SK-N-SH treated with all-trans-retinoic acid at 6 μM for 48 hours (cell line): Measurements from ENCODE around the gene MUC20.
"Not testable (repeated sequence)": the region's sequence is repeated elsewhere in the genome, so short reads cannot be mapped to it uniquely, and the experiment has no call there.

ENCODE experiments used
- ATAC-seq: fragments of 200-7000 bp; cut with Tn5 transposase; 3 replicates; pipeline ENCODE4 v1.9.1; 2020; ENCODE audit warnings: mild to moderate bottlenecking, moderate library complexity

MUC20 gene, protein sequence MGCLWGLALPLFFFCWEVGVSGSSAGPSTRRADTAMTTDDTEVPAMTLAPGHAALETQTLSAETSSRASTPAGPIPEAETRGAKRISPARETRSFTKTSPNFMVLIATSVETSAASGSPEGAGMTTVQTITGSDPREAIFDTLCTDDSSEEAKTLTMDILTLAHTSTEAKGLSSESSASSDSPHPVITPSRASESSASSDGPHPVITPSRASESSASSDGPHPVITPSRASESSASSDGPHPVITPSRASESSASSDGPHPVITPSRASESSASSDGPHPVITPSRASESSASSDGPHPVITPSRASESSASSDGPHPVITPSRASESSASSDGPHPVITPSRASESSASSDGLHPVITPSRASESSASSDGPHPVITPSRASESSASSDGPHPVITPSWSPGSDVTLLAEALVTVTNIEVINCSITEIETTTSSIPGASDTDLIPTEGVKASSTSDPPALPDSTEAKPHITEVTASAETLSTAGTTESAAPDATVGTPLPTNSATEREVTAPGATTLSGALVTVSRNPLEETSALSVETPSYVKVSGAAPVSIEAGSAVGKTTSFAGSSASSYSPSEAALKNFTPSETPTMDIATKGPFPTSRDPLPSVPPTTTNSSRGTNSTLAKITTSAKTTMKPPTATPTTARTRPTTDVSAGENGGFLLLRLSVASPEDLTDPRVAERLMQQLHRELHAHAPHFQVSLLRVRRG

DNA sequence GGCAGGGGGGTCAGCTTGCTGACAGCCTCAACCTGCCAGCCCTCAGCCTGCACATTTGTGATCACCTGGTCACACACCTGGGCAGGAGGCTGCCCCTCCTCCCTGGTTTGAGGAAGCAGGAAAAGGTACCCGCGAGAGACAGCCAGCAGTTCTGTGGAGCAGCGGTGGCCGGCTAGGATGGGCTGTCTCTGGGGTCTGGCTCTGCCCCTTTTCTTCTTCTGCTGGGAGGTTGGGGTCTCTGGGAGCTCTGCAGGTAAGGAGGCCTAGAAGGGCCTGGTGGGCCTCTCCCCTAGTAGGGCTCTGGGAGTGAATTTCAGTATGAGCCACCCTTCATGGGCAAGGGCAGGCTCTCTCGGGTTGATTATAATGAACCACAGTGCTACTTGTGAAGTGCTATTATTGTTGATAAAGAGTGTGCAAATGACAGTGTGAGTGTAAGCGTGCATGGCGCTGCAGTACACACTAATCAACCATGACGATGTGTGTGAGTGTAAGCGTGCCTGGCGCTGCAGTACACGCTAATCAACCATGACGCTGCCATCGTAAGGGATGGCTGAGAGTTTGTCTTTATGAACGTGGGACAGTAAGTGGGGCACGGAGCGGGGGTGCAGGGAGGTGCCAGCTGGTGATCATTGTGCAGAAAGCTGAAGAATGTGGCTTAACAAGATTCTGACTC, at the start of gene MUC20:
Gene MUC20 (plus strand): TSS at position 148 of the 676 bp plus-strand sequence. CDS start 30 bp downstream, at position 178.
- not testable (repeated sequence) for ATAC-seq

DNA sequence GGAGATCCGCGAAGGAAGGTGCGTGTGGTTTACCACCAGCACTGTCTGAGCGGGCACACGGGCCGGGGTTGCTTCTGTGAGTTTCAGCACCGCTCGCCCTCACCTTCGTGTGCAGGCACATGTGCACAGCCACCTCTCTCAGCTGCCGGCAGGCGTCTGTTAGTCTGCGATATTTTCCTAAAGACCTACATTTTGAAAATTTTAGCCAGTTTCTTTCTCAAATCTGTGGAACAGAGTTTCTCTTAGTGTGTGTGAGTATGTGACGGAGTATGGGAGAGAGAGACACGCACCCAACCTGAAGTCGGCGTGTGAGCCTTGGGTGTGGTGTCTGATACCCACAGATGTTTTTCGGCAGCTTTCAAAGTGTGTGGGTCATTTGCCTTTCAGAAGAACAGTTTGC, 49.5 kb upstream of the MUC20 start:
- ATAC-seq = not testable (repeated sequence)

DNA sequence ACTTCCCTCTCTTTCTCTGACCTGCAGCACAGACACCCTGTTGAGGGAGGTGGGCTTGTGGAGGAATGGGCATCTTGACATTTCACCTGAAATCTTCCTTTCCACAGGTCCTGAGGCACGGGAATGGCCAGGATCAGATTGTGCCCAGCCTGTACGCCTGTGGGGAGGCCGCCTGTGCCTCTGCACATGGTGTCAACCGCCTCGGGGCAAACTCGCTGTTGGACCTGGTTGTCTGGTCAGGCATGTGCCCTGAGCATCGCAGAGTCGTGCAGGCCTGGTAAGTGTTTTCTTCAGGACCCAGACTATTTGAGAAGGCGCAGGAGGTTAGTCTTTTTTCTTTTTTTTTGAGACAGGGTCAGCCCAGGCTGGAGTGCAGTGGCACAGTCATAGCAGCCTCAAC, 47.1 kb upstream of the MUC20 start:
- not testable (repeated sequence) for ATAC-seq

DNA sequence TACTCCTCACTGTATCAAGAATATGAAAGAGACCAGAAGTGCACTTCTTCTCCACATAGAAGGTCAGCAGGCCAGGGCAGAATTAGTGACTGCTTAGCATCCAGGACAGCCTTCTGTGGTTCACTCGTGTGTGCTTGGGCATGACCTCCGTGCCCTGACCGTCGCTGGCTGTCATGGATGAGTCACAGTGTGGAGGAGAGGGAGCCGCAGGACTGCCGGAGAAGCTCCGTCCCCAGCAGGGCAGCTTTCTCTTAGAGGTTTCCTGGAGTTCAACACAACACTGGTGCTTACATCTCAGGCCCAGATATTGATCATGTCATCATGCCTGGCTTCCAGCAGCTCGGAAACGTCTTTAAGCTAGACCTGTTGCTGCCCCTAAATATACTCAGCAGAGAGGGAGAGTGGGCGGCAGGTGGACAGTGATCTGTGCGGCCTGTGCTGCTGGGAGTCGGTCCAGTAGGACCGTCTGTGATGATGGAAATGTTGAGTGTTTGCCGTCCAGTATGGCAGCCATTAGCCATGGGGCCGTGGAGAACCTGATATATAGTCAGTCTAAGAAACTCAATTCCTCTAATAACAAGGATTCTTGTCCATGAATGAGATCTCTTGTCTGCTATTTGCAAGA, 42.3 kb upstream of the MUC20 start:
- ATAC-seq = not testable (repeated sequence)

DNA sequence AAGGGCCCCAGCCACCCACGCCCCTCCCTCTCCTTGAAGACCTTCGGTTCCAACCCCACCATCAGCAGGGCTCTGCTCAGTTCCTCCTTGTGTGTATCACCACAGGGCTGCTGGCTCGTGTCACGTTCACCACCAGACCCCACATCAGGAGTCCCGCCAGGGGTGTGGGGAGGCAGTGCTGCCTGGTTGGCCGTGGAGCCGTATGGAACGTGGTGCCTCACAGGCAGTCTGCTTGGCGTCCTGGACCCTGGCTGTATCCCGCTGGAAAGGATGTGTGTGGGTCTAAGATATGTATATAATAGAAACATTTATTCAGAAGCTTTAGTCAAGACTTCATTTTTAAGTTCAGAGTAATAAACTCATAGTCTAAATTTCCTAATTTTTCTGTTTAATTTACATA, 40.1 kb upstream of the MUC20 start:
- not testable (repeated sequence) for ATAC-seq

DNA sequence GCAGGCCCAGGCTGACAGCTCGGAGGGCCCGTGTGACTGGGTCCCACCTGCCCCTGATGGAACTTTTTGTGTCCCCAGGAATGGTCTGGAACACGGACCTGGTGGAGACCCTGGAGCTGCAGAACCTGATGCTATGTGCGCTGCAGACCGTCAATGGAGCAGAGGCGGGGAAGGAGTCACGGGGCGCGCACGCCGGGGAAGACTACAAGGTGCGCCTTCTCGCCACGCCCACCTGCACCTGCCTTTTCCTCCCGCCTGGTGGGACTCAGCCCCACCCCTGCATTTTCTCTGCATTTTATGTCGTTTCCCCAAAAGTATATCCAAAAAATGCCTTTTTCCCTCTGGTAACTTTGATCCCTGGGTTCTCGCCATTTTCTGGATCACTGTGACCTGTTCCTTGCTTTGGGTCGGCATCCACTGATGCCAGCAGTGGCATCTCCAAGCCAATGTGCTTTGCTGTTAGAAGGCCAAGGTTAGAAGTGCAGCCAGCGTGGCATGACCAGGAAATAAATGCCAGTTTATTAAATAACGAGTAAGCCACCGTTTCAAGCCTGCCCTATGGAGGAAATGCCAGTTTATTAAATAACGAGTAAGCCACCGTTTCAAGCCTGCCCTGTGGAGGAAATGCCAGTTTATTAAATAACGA, 39.2 kb upstream of the MUC20 start:
- not testable (repeated sequence) for ATAC-seq

DNA sequence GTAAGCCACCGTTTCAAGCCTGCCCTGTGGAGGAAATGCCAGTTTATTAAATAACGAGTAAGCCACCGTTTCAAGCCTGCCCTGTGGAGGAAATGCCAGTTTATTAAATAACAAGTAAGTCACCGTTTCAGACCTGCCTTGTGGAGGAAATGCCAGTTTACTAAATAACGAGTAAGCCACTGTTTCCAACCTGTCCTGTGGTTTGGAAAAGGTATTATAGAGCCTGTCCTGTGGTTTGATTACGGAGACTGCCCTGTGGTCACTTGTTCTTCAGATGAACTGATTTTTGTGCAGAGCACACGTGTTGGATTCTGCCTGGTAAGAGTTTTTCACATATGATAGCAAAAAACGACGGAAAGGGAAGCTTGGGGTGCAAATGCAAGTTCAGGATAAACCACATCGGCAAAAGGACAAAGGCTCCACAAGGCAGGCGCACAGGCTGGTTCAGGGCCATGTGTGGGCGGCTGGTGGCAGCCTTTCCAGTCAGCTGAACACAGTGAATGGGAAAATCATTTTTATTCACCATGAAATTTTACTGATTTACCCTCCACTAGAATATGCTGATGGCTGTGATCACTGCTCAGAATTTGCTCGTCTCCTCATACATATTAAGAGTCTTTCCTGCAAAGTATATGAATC, 38.6 kb upstream of the MUC20 start:
- ATAC-seq = not testable (repeated sequence)

DNA sequence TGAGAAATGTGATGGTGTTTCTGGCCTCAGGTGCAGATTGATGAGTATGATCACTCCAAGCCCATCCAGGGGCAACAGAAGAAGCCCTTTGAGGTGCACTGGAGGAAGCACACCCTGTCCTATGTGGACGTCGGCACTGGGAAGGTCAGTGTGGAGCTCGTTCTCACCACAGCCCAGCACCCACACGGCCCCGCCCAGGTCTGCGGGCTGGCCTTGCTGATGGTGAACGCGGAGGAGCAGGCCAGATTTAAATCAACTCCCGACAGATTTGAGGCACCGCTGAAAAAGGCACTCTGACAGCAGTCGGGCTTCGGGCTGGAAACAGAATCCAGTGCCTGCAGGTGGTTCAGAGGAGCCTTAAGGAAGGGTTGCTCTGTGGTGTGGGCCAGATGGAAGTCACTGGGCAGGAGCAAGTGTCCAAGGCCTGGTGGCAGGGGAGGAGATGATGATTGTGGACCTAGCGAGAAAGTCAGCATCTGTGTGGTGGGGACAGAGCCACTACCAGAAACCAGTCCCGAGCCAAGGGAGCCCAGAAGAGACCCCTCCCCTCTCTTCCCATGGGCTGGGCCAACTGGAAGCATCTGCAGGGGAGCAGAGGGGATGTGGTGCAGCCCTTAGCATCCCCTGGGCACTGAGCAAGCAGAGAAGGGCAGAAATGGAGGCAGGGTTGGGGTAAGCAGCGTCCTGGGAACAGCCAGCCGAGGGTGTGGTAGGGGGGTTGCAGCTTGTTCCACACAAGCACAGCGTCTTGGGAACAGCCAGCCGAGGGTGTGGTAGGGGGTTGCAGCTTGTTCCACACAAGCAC, 36.9 kb upstream of the MUC20 start:
- not testable (repeated sequence) for ATAC-seq

DNA sequence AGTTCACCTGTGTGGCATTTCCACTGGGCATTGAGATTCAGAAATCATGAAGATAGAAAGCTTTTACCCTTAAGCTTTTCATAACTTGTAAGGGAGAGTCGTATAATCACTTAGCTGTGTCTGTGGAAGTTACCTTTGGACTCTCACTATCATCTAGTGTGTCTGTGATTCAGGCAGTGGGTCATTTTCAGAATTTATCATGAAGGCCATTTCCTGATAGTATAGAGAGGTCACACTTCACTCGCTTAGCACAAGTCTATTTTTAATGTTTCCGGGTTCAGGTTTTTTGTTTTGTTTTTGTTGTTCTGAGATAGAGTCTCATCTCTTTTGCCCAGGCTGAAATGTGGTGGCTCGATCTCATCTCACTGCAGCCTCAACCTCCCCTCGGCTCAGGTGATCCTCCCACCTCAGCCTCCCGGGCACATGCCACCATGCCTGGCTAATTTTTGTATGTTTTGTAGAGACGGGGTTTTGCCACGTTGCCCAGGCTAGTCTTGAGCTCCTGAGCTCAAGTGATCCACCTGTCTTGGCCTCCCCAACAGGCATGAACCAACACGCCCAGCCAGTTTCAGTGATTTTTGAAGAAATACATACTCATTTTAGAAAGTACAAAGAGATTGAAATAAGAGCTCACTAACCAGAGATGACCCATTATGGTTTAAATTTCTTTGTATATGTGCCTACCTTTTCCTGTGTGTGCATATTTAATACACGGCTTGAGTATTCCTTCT, 36.1 kb upstream of the MUC20 start:
- ATAC-seq = not testable (repeated sequence)

DNA sequence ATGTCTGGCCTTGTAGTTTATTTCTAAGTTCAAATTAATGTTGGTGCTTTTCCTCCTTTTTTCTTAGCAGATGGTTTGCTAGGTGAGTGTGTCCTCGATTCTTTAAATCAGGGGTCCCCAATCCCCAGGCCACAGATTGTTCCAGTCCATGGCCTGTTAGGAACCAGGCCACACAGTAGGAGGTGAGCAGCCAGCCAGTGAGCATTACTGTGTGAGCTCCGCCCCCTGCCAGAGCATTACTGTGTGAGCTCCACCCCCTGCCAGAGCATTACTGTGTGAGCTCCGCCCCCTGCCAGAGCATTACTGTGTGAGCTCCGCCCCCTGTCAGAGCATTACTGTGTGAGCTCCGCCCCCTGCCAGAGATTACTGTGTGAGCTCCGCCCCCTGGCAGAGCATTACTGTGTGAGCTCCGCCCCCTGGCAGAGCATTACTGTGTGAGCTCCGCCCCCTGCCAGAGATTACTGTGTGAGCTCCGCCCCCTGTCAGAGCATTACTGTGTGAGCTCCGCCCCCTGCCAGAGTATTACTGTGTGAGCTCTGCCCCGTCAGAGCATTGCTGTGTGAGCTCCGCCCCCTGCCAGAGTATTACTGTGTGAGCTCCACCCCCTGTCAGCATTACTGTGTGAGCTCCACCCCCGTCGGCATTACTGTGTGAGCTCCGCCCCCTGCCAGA, 34.1 kb upstream of the MUC20 start:
- ATAC-seq = not testable (repeated sequence)

DNA sequence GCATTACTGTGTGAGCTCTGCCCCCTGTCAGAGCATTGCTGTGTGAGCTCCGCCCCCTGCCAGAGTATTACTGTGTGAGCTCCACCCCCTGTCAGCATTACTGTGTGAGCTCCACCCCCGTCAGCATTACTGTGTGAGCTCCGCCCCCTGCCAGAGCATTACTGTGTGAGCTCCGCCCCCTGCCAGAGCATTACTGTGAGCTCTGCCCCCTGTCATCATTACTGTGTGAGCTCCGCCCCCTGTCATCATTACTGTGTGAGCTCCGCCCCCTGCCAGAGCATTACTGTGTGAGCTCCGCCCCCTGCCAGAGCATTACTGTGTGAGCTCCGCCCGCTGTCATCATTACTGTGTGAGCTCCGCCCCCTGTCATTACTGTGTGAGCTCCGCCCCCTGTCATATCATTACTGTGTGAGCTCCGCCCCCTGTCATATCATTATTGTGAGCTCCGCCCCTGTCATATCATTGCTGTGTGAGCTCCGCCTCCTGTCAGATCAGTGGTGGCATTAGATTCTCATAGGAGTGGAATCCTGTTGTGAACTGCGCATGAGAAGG, 33.5 kb upstream of the MUC20 start:
- not testable (repeated sequence) for ATAC-seq

DNA sequence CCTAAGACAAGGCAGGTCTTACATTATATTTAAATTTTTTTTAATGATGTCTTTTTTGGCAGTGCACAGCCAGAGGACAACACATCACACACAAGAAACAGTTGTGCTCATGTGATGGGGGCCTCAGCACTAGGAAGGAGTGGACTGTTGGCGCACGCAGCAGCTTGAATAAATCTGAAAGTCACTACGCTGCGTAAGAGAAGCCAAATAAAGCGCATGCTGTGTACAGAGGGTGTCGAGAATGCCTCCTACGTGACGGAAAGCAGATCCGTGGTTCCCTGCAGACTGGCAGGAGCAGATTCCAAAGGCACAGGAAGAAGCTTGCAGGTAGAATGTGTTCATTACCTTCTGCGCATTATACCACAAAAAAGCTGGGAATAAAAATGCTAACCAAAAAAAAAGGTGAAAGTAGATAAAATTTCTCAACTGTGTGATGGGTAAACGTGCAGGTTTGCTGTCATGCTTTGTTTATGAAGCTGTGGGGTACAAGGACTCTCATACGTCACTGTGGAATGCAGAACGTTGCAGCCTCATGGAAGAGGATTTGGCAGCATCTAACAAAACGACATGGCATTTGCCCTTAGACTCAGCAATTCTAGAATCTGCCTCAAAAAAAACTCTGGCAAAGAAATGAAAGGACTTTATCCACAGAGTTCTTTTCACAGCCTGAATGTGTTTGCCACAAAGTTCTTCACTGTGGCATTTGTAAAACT, 32.2 kb upstream of the MUC20 start:
- not testable (repeated sequence) for ATAC-seq

DNA sequence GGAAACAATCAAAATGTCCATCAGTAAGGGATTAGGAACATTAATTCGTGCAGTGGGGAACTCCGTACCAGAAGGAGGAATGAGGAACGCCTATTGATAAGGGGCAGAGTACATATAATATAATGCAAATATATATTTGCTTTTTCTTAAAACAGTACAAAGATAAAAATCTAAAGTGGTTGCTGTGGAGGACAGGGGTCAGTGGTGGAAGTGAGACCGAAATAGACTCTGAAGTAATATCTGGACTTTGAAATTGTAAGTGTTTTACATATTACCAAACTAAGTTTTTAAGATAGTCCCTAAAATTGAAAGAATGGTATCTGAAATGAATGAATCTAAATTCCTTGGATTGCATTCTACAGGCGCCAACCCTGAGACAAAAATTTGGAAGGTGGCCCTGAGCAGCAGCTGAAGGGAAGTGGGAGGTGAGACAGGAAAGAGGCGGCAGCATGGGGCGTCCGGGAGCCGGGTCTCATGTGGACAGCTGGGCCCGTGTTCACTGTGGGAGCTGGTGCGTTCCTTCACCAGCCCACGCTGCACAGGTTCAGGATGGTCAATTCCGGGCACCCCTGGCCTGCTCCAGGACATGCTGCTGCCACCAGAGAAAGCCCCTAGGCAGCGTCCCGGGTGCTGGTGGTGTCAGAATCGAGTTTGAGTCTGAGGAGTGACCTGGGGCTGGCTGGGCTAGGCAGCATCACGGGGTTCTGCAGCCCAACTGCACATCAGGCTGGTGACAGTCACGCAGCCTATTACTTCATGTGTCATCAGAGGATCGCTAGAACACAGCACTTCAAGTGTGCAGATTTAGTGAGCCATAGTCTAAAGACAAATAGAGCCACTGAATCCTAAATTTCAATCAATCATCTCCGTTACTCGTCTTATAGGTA, 31.4 kb upstream of the MUC20 start:
- not testable (repeated sequence) for ATAC-seq
